Thyroid gland (tissue), 4 donors: Measurements from ENCODE around the gene APP.

ENCODE experiments used
- POLR2A ChIP-seq, 2 donors: fragments of 450-650 bp; IDR thresholded peaks; one replicate each; pipeline ENCODE4 v1.6.1; 2017; ENCODE audit warnings: antibody characterized with exemption in 2 of 2, mild to moderate bottlenecking in 2 of 2, moderate library complexity in 1 of 2
- TF ChIP-seq, protein P1 (sequence below), 6 experiments: fragments of 200-600 bp in 3 of 6; fragments of 450-650 bp in 3 of 6; sonication (generic) in 3 of 6; IDR thresholded peaks; one replicate each; pipeline ENCODE4 v1.5.1; 2016 to 2019; ENCODE audit warnings: antibody characterized with exemption in 6 of 6, mild to moderate bottlenecking in 2 of 6, inconsistent platforms in 1 of 6, moderate library complexity in 1 of 6

DNA sequence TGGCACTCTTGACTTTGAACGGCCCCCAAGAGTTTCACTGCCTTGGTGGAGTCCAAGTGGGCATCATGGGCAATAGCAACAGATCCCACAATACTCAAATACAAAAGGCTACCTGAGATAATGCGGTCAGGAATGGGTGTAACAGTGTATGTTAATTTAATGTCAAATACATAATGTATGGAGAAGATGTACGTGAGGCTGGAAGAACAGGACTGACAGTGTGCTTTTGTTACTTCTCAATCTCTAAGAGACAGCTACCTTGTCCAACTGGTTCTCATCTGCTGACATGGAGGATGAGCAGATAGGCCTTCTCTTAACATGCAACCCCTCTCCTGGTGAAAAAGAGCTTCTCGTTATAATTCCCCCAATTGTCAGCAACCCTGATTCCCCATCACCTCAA lies 167.2 kb downstream of the APP start:
- no peak for TF ChIP-seq POLR2A (IDR thresholded peaks at IDR 0.05)
- TF ChIP-seq, protein P1, sequence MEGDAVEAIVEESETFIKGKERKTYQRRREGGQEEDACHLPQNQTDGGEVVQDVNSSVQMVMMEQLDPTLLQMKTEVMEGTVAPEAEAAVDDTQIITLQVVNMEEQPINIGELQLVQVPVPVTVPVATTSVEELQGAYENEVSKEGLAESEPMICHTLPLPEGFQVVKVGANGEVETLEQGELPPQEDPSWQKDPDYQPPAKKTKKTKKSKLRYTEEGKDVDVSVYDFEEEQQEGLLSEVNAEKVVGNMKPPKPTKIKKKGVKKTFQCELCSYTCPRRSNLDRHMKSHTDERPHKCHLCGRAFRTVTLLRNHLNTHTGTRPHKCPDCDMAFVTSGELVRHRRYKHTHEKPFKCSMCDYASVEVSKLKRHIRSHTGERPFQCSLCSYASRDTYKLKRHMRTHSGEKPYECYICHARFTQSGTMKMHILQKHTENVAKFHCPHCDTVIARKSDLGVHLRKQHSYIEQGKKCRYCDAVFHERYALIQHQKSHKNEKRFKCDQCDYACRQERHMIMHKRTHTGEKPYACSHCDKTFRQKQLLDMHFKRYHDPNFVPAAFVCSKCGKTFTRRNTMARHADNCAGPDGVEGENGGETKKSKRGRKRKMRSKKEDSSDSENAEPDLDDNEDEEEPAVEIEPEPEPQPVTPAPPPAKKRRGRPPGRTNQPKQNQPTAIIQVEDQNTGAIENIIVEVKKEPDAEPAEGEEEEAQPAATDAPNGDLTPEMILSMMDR (IDR thresholded peaks at IDR 0.05), result no peak
